OCI-LY7 (cell line): ENCODE data around the gene PLIN5. TPM values are rescaled to one million over a fixed set of nuclear protein-coding genes. Genes with fewer than 3 reads are reported as not detected.

Experiments
- BruUV-seq: library from RNA; stranded (reverse); fragments of 400-500 nt; replicated peaks from 2 replicates; lab custom pipeline; 2021; lab: Mats Ljungman, UMichigan
- CTCF ChIA-PET: fragments of 300-600 bp; sonication (Branson Sonifier 250); formaldehyde crosslinking; loops from one replicate; lab custom pipeline; 2022; ENCODE audit warnings: antibody characterized with exemption; ENCODE audit not compliant: unreplicated experiment; lab: Charles Lee
- POLR2A ChIA-PET: fragments of 300-600 bp; sonication (Branson Sonifier 250); formaldehyde crosslinking; loops from one replicate; lab custom pipeline; 2022; ENCODE audit warnings: antibody characterized with exemption; lab: Charles Lee
- DNase-seq: peaks from one replicate; pipeline ENCODE4 v3.0.0-alpha.2; 2015; ENCODE audit warnings: low spot score
- H2AFZ ChIP-seq: fragments of 200-600 bp; sonication (generic), shearing (Covaris generic); 2 replicates; pipeline ENCODE4 v1.6.1; 2014; ENCODE audit warnings: mild to moderate bottlenecking, antibody characterized with exemption, low read length, moderate library complexity
- H3K27ac ChIP-seq: fragments of 200-600 bp; sonication (generic); 2 replicates; pipeline ENCODE4 v1.5.1; 2014; ENCODE audit warnings: mixed run types, low read depth, mild to moderate bottlenecking, moderate library complexity, low read length, inconsistent platforms; ENCODE audit not compliant: poor library complexity, severe bottlenecking
- H3K36me3 ChIP-seq: fragments of 200-600 bp; sonication (generic); 2 replicates; pipeline ENCODE4 v1.6.1; 2014; ENCODE audit warnings: mild to moderate bottlenecking, antibody characterized with exemption, low read length, moderate library complexity, mixed read lengths; ENCODE audit not compliant: insufficient read depth
- H3K4me1 ChIP-seq: fragments of 200-600 bp; sonication (generic); 2 replicates; pipeline ENCODE4 v1.5.1; 2014; ENCODE audit warnings: mild to moderate bottlenecking, low read length; ENCODE audit not compliant: insufficient read depth, poor library complexity, severe bottlenecking
- H3K4me2 ChIP-seq: fragments of 200-600 bp; sonication (generic); 2 replicates; pipeline ENCODE4 v1.6.1; 2014; ENCODE audit warnings: mild to moderate bottlenecking, low read length
- H3K4me3 ChIP-seq: fragments of 200-600 bp; sonication (generic); 2 replicates; pipeline ENCODE4 v1.5.1; 2014; ENCODE audit warnings: mild to moderate bottlenecking, low read depth, low read length; ENCODE audit not compliant: poor library complexity, severe bottlenecking
- H3K79me2 ChIP-seq: fragments of 200-600 bp; sonication (generic); 2 replicates; pipeline ENCODE4 v1.6.1; 2016; ENCODE audit warnings: low read depth, mild to moderate bottlenecking, low read length, moderate library complexity, mixed read lengths; ENCODE audit not compliant: insufficient read depth
- H3K9me2 ChIP-seq: fragments of 200-600 bp; sonication (generic); 2 replicates; pipeline ENCODE4 v1.6.1; 2016; ENCODE audit warnings: mild to moderate bottlenecking, low read length, mixed read lengths; ENCODE audit not compliant: insufficient read depth
- H3K9me3 ChIP-seq: fragments of 200-600 bp; sonication (generic); 2 replicates; pipeline ENCODE4 v1.6.1; 2014; ENCODE audit warnings: mild to moderate bottlenecking, mixed run types, low read length, mixed read lengths
- H4K20me1 ChIP-seq: fragments of 200-600 bp; sonication (generic); 2 replicates; pipeline ENCODE4 v1.6.1; 2014; ENCODE audit warnings: mild to moderate bottlenecking, antibody characterized with exemption, low read length, moderate library complexity, mixed read lengths; ENCODE audit not compliant: insufficient read depth
- CTCF ChIP-seq: fragments of 200-600 bp; sonication (generic); conservative IDR thresholded peaks from 2 replicates; pipeline ENCODE4 v1.5.1; 2014; ENCODE audit warnings: mild to moderate bottlenecking, antibody characterized with exemption, low read length, moderate library complexity, mixed read lengths
- EZH2phosphoT487 ChIP-seq: fragments of 200-600 bp; sonication (generic); IDR thresholded peaks from 2 replicates; pipeline ENCODE4 v1.6.1; 2018; ENCODE audit warnings: low read depth, borderline replicate concordance, mild to moderate bottlenecking, mixed run types, antibody characterized with exemption, low read length, moderate library complexity, mixed read lengths
- intact Hi-C: fragments of 100-400 bp; cut with micrococcal nuclease; formaldehyde crosslinking; loops from one replicate; pipeline ENCODE4 v1.10.0; 2022; ENCODE audit not compliant: unreplicated experiment
- total RNA-seq, 2 experiments: library from RNA; depleted of rRNA in 1 of 2; stranded (reverse); fragments of >200 nt in 1 of 2; shearing (Covaris generic) in 1 of 2; gene quantifications; 2 replicates each; pipeline ENCODE4 v1.2.3, GENCODE V29; 2014 to 2022

Gene PLIN5
- total RNA-seq, 2 experiments from 2014 or later, result 0.85 to 1.9 TPM

GRCh38 chr19:4506449-4507149, 28.4 kb downstream of the PLIN5 start:
- no peak overlapping the region for H3K27ac ChIP-seq
- H2AFZ ChIP-seq, result no peak overlapping the region
- no peaks in the 10 kb centered on the region for H3K9me3 ChIP-seq
- ChIA-PET POLR2A (no interaction called here), CTCF (no interaction called here)
- peaks cover 8% of the 10 kb centered on the region; the same call in 1 of the 2 replicates for H3K36me3 ChIP-seq
- H4K20me1 ChIP-seq, result no peaks in the 10 kb centered on the region
- H3K79me2 ChIP-seq, result no peaks in the 10 kb centered on the region
- H3K4me3 ChIP-seq, result no peak overlapping the region
- TF ChIP-seq EZH2phosphoT487, result no peak
- no peak for TF ChIP-seq CTCF
- no peaks in the 10 kb centered on the region for H3K4me1 ChIP-seq
- no TSS peak for BruUV-seq
- no peaks in the 10 kb centered on the region for H3K9me2 ChIP-seq
- DNase-seq, result no peak
- intact Hi-C loops, result no loop called here
- H3K4me2 ChIP-seq, result no peak overlapping the region

- Histone ChIP-seq H3K4me2 (no peak overlapping the region), H3K4me1 (no peaks in the 10 kb centered on the region), H3K9me2 (no peaks in the 10 kb centered on the region), H3K27ac (no peak overlapping the region), H3K36me3 (peaks cover 11% of the 10 kb centered on the region; the same call in 1 of the 2 replicates), H3K79me2 (no peaks in the 10 kb centered on the region), H2AFZ (no peak overlapping the region), H3K9me3 (no peaks in the 10 kb centered on the region), H3K4me3 (no peak overlapping the region), H4K20me1 (no peaks in the 10 kb centered on the region)
- intact Hi-C loops, result no loop called here
- DNase-seq, result no peak
- ChIA-PET POLR2A (no interaction called here), CTCF (no interaction called here)
- no TSS peak for BruUV-seq
- TF ChIP-seq EZH2phosphoT487 (no peak), CTCF (no peak)
Measured at GRCh38 chr19:4505570-4506448, 29.2 kb downstream of the PLIN5 start.
